22Rv1 (cell line): ENCODE data around the gene LGALS13.

Source experiments
- H3K27ac ChIP-seq: fragments of 450-650 bp; 2 replicates; pipeline ENCODE4 v1.5.1; 2017
- CTCF ChIP-seq: fragments of 450-650 bp; IDR thresholded peaks from 2 replicates; pipeline ENCODE4 v1.5.1; 2017; ENCODE audit warnings: mild to moderate bottlenecking
- ZFX ChIP-seq: fragments of 450-650 bp; IDR thresholded peaks from 2 replicates; pipeline ENCODE4 v1.6.1; 2017; ENCODE audit warnings: antibody characterized with exemption, borderline replicate concordance

LGALS13 gene

DNA sequence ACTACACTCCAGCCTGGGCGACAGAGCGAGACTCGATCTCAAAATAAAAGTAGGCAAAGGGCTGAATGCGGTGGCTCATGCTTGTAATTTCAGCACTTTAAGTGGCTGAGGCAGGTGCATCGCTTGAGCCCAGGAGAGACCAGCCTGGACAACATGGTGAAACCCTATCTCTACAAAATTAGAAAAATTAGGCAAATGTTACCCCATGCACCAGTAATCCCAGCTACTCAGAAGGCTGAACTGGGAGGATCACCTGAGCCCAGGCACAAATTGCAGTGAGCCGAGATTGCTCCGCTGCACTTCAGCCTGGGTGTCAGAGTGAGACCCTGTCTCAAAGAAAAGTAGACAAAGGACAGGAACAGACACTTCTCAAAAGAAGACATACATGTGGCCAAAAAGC, 9.9 kb upstream of the LGALS13 start:
- no peak overlapping the region for H3K27ac ChIP-seq
- no peak for TF ChIP-seq ZFX
- TF ChIP-seq CTCF = no peak

DNA sequence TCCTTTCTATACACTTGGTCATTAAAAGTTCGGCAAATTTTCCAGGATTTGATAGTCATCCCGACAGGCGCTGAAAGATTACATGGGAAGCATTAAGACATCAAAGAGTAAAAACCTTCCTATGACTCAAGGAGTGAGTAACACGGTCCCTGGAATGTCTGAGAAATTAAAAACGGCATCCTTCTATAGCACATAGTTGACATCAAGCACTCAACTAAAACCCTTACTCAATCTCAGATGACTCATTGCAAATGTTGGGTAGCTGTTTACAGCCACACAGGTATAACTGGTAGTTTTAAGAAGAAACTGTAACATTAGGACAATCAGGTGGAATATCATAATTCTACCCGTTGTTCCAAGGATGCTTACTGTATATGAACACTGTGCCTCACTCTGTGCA, 6.4 kb upstream of the LGALS13 start:
- TF ChIP-seq CTCF (no peak), ZFX (no peak)
- H3K27ac ChIP-seq = no peak overlapping the region

GRCh38 chr19:39596911-39597310, 5.4 kb upstream of the LGALS13 start:
- no peak overlapping the region for H3K27ac ChIP-seq
- TF ChIP-seq ZFX (no peak), CTCF (no peak)

- no peak overlapping the region for H3K27ac ChIP-seq
- TF ChIP-seq CTCF (no peak), ZFX (no peak)
Observed at GRCh38 chr19:39599116-39599515, 3.2 kb upstream of the LGALS13 start.

DNA sequence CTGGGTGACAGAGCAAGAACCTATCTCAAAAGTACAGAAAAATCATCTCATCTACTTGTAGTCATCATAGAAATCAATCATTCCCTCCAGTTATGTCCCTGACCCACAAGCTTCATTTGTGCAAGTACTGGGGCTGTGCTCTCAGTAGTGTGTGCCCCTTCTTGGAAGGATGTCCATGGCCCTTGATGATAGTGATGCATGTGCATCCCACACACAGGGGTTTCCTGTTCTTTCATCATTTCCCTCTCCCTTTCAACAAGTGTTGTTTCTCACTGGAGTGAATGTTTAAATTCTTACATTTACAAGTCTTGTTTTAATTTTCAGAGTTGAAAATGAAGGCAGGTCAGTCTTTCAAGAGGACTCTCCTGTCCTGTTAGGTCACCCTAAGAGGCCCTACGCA, 1.5 kb downstream of the LGALS13 start:
- TF ChIP-seq ZFX = no peak
- no peak for TF ChIP-seq CTCF
- H3K27ac ChIP-seq = no peak overlapping the region

- TF ChIP-seq CTCF (no peak), ZFX (no peak)
- H3K27ac ChIP-seq = no peak overlapping the region
Observed at GRCh38 chr19:39607021-39607420, 4.7 kb downstream of the LGALS13 start.

- no peak for TF ChIP-seq CTCF
- no peak for TF ChIP-seq ZFX
- H3K27ac ChIP-seq = no peak overlapping the region
Observed at GRCh38 chr19:39607561-39607960, 5.2 kb downstream of the LGALS13 start.

- H3K27ac ChIP-seq = no peak overlapping the region
- TF ChIP-seq ZFX (no peak), CTCF (no peak)
Observed at GRCh38 chr19:39613597-39613996, 11.3 kb downstream of the LGALS13 start.
